GM21367 (cell line): Measurements from ENCODE around the gene ZNF135.

Source experiments
- ATAC-seq: cut with Tn5 transposase; IDR thresholded peaks from one replicate; pipeline ENCODE4 v1.9.1; 2021; ENCODE audit not compliant: unreplicated experiment

ZNF135 gene

DNA sequence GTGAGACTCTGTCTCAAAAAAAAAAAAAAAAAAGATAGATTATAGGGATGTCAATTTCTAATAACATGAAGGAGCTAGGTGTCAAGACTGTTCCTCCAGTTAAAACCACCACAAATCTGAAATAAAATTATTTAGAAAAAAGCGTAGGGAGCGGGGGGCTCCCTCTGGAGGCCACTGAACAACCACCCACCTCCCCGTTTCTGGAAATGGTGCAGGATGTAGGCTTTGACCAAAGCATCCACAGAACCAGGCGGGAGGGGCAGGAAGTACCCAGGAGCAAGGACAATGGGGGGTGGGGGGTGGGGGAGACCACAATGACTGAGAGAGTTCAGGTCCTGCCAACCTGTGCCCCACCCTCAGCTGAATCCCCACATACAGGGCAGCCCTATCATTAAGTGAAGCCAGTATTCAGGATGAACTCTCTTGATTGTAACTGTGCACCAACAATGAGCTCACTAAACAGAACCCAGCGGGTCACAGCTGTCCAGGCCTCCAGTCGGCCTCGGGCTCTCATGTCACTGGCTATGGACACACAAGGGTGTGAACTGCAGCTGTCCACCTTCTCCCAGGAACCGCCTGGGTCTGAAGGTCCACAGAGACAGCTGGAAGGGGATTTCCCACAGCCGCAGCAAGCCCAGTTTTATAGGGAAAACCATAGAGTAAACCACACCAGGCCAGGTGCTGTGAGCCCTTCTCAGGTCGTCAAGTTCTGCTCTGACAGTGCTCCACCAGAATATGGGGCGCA lies 32.3 kb downstream of the ZNF135 start:
- ATAC-seq: no peak

DNA sequence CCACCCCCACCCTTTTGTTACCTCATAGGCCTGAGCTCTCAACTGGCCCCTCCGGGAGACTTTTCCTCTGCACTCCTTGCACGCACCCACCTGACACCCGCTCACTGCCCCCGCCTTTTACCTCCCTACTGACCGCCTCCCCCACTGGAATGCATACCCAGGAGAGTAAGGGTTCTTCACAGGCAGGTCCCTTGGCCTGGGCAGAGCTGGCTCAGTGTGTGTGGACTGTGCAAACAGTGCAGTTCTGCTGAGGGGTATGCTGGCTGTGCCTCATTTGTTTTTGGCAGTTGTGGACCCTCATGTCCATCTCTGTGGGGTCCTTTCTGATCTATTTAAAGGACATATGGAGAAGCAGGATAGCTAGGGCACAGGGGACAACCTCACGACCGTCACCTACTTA lies 34.0 kb downstream of the ZNF135 start:
- no peak for ATAC-seq

DNA sequence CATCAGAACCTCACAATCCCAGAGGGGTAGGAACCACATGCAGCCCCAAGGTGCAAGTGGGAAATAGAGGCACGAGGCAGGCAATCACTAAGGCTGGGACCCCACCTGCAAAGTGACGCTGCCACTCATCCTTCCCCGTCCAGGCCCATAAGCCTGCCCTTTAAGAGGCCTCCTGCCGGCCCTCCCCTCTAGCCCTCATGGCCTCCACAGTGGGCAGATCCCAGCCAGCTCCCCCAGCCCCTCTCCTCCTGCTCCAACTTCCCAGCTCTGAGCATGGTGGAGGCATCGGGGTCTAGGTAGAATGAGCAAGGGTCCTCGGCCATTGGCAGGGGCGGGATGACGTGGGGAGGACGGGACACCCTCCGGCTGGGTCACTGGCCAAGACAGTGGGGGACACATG lies 36.2 kb downstream of the ZNF135 start:
- ATAC-seq: no peak

DNA sequence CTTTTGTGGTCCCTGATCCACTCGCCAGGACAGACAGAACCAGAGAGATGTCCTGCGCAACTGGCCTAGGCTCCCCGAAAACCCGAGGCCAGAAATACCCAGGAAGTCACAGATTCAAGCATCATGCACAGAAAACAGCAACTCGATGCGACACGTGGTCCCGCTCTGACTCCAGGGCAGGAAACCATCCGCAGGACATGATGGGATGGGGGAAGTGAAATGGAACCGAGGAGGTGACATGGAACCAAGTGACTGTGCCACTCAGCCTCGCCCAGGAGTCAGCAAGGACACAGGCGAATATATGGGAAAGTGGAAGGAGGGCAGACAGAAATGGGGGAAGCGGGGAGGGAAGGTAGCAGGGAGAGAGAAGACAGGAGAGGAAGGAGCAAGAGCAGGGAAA lies 37.8 kb downstream of the ZNF135 start:
- ATAC-seq: no peak

DNA sequence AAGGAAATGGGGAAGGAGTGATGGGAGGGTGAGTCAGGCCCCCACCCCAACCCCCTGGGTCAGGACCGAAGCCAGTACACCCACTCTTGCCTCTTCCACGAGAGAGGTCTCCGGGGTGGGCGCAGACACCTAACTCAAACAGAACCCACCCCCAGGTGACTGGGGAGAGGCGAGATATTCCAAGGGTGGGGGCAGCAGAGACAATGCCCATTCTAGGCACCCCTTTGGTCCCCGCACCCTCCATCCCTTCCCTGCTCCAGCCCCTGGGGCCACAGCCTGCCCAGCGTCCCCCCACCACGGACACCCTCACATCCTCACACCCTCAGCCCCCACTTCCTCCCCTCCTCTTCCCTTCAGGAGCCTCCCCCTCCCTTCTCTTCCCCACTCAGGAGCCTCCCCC lies 38.3 kb downstream of the ZNF135 start:
- ATAC-seq: no peak

DNA sequence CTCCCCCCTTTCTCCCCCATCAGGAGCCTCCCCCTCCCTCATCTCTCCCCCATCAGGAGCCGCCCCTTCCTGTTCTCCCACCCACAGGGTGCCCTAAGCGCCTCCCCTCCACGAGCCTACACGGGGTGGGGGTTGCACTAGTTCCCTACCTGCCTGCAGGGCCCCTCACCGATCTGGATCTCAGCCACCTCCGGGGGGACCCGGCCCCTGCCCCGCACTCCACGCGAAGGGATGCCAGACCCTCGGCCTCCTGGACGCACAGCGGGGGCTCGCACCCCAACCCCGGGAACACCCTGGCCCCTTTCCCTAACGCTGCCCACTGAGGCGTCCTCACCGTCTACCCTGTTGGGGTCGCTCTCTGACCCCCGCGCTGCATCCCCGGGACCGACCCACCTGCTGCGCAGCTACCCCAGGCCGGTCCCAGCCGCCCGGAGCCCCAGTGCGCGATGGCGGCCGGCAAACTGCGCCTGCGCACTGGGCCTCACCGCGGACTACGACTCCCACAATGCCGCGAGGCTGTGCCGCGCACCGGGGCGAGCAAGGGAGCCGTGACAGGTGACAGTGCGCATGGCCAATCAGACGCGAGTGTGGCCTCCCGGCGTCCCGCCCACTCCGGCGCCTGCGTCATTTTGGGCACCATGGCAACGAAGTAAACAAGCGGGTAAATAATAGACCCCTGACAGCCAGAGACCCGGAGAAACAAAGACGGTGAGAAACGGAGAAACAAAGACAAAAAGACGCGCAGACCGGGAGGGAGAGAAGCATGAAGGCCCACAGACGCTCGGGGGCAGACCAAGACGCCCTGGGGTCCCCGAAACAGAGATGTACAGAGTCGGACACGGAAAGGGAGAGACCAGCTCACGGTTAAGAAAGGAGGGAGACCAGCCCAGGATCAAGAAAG lies 38.9 kb downstream of the ZNF135 start, which contains the start of gene ZSCAN18:
Gene ZSCAN18, minus strand, starts transcription at position 451 of the 901 bp plus-strand sequence. CDS start 7,964 bp downstream, outside the sequence.
- ATAC-seq: peak; percentile 67

DNA sequence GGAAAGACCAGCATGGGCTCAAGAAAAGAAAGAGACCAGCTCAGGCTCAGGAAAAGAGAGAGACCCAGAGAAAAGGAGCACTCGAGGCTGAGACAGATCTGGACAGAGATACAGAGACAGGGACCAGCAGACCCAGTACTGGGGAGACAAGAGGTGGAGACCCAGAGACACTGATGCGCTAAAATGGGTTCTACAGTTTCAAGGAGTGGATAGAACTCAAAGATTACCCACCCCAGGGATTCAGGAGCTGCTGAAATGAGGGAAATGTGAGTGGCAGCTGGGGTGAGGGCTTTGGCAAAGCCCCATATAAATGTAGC lies 39.6 kb downstream of the ZNF135 start:
- no peak for ATAC-seq

DNA sequence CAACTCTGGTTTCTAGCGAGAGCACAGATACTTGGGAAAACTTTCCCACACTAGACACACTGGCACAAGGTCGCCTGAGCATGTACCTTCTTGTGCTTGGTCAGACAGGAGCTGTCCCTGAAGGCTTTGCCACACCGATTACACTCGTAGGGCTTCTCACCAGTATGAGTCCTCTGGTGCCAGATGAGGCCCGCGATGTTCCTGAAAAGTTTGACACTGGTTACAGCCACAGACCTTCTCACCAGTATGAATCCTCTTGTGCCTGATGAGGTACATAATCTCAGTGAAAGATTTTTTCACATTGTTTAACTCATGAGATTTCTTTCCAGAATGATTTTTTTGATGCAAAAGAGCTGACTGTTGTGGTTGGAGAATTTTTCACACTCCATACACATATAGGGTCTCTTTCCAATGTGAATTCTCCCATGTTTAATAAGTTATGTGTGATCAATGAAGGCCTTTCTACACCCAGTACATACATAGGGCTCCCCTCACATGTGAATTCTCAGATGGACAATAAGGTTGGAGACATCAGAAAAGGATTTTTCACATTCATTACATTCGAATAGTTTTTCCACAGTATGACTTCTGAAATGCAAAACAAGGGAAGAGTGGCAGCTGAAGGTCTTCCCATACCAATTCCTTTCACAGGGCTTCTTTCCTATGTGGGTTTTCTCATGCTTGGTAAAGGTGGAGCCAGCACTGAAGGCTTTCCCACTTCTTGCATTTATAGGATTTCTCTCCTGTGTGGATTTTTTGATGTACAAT lies 48.9 kb downstream of the ZNF135 start:
- no peak for ATAC-seq

DNA sequence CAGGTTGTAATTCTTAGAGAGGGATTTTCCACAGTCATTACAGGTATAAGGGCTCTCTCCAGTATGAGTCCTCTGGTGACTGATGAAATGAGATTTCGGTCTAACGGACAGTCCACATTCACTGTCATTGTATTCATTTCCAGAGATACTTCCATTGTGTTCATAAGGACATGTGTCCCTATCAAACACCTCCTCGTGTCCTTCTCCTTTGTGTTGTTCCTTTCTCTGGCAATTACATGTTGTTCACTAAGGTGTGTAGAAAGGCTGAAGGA lies 49.4 kb downstream of the ZNF135 start:
- no peak for ATAC-seq

DNA sequence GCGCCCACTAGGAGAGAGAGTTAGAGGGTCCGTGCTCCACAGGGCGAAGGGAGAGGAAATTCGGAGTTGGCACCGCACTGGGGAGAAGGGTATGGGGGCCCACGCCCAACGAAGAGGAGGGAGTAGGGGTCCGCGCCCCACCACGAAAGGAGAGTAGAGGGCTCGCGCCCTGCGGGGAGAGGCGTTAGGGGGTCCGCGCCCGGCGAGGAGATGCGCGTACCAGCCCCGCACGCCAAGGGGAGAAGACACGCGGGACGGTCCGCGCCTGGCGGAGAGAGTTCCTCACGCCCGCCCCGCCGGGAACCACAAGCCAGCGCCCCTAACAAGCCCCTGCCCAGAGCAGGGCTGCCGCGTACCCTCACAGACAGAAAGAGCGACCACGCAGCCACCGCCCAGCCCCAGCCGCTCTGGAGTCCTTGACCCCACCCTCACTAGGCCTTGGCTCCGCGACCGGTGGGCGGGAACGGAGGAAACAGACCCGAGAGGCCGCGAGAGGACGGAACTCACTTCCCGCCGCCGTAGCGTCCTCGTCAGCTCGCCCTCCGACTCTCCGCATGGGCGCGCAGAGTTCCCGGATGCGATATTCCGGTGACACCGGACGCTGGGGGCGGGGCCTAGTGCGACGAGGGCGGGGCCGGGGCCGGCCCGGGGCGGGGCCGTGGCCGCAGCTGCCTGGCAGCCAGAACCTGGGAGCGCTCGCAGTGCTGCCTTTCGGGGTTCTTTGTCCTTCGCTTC lies 58.9 kb downstream of the ZNF135 start:
- ATAC-seq: no peak

DNA sequence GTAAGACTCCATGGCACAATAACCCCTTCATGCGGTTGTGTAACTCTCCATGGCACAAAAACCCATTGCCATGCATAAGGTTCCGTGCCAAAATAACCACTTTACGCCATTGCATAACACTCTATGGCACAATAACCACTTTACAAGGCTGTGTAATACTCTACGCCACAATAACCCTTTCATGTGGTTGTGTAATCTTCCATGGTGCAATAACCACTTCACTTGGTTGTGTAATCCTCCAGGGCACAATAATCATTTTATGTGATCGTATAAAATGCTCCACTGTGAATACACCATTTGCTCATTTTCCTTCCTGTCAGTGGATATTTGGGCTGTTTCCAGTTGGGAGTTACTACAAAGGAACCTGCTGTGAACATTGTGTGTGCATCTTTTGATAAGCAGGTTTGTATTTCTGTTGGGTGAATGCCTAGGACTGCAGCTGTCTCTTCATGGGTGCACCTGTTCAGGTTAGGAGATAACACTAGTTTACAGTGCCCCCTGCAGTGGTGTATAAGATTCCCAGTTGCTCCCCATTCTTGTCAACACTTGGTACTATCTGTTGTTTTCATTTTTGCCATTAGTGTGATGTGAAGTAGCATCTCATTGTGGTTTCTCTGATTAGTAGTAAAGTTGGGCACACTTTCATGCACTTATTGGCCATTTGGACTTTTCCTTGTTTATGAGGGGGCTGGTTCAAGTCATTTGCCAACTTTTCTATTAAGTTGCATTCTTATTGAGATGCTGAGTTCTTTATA lies 60.1 kb downstream of the ZNF135 start:
- ATAC-seq: no peak
